WTC11 (cell line): Measurements from ENCODE around the gene POU2F3. TPM values are rescaled to one million over a fixed set of nuclear protein-coding genes. Genes with fewer than 3 reads are reported as not detected.

ENCODE experiments used
- ATAC-seq: fragments of 200-7000 bp; cut with Tn5 transposase; 2 replicates; pipeline ENCODE4 v1.10.0; 2021; ENCODE audit warnings: mild to moderate bottlenecking, moderate library complexity
- CTCF ChIA-PET: fragments of 300-600 bp; sonication (Branson Sonifier 250); formaldehyde crosslinking; loops from one replicate; lab custom pipeline; 2021; ENCODE audit warnings: antibody characterized with exemption; lab: Charles Lee
- POLR2A ChIA-PET: fragments of 350-600 bp; sonication (Branson Sonifier 250); formaldehyde crosslinking; loops from one replicate; lab custom pipeline; 2021; ENCODE audit warnings: antibody characterized with exemption; lab: Charles Lee
- DNase-seq: peaks from one replicate; pipeline ENCODE4 v3.0.0; 2021; ENCODE audit warnings: low spot score
- H3K27ac Mint-ChIP-seq: 2 replicates; pipeline ENCODE4 v1.8.0; 2021; ENCODE audit warnings: mixed read lengths
- H3K27me3 Mint-ChIP-seq: 2 replicates; pipeline ENCODE4 v1.8.0; 2021; ENCODE audit warnings: low read depth, mild to moderate bottlenecking, moderate library complexity, mixed read lengths
- H3K36me3 Mint-ChIP-seq: 2 replicates; pipeline ENCODE4 v1.8.0; 2021; ENCODE audit warnings: mixed read lengths
- H3K4me1 Mint-ChIP-seq: 2 replicates; pipeline ENCODE4 v1.8.0; 2022; ENCODE audit warnings: mixed read lengths
- H3K4me3 Mint-ChIP-seq: 2 replicates; pipeline ENCODE4 v1.8.0; 2021; ENCODE audit warnings: mild to moderate bottlenecking, moderate library complexity, mixed read lengths
- H3K9me3 Mint-ChIP-seq: 2 replicates; pipeline ENCODE4 v1.8.0; 2021; ENCODE audit warnings: mixed read lengths
- ATF2 ChIP-seq: sonication (generic); formaldehyde crosslinking; IDR thresholded peaks from 2 replicates; pipeline ENCODE4 v1.8.1; 2022; ENCODE audit warnings: low read depth, missing genetic modification reagents, borderline replicate concordance
- CTCF ChIP-seq: fragments of 200-600 bp; IDR thresholded peaks from 2 replicates; pipeline ENCODE4 v1.8.0; 2022; ENCODE audit warnings: antibody characterized with exemption
- ELF4 ChIP-seq: sonication (generic); formaldehyde crosslinking; IDR thresholded peaks from 2 replicates; pipeline ENCODE4 v1.8.1; 2022; ENCODE audit warnings: low read depth, mild to moderate bottlenecking, moderate library complexity, missing genetic modification reagents
- ERG ChIP-seq: fragments of 250-450 bp; sonication (Bioruptor Pico); IDR thresholded peaks from 2 replicates; pipeline ENCODE4 v1.8.0; 2021; ENCODE audit warnings: mild to moderate bottlenecking
- FOXK1 ChIP-seq: sonication (generic); formaldehyde crosslinking; IDR thresholded peaks from 2 replicates; pipeline ENCODE4 v1.8.0; 2022; ENCODE audit warnings: mild to moderate bottlenecking, moderate library complexity, missing genetic modification reagents
- GTF2I ChIP-seq: fragments of 250-450 bp; sonication (Bioruptor Pico); conservative IDR thresholded peaks from 2 replicates; pipeline ENCODE4 v1.4.0; 2021; ENCODE audit warnings: mild to moderate bottlenecking
- KAT7 ChIP-seq: sonication (generic); formaldehyde crosslinking; IDR thresholded peaks from 2 replicates; pipeline ENCODE4 v1.8.1; 2023; ENCODE audit warnings: missing genetic modification reagents, mild to moderate bottlenecking, borderline replicate concordance
- MYBL2 ChIP-seq: sonication (generic); formaldehyde crosslinking; IDR thresholded peaks from 2 replicates; pipeline ENCODE4 v1.8.1; 2023; ENCODE audit warnings: mild to moderate bottlenecking, moderate library complexity, missing genetic modification reagents
- NR1H2 ChIP-seq: sonication (generic); formaldehyde crosslinking; IDR thresholded peaks from 2 replicates; pipeline ENCODE4 v1.9.0; 2021; ENCODE audit warnings: mild to moderate bottlenecking, moderate library complexity, missing genetic modification reagents
- SMAD3 ChIP-seq: sonication (generic); formaldehyde crosslinking; IDR thresholded peaks from 2 replicates; pipeline ENCODE4 v1.8.0; 2022; ENCODE audit warnings: missing genetic modification reagents, mild to moderate bottlenecking, borderline replicate concordance
- SMAD4 ChIP-seq: sonication (generic); formaldehyde crosslinking; IDR thresholded peaks from 2 replicates; pipeline ENCODE4 v1.8.0; 2022; ENCODE audit warnings: mild to moderate bottlenecking, missing genetic modification reagents
- USF1 ChIP-seq: sonication (generic); formaldehyde crosslinking; IDR thresholded peaks from 2 replicates; pipeline ENCODE4 v1.8.0; 2022; ENCODE audit warnings: mild to moderate bottlenecking, missing genetic modification reagents
- USF2 ChIP-seq: sonication (generic); formaldehyde crosslinking; IDR thresholded peaks from 2 replicates; pipeline ENCODE4 v1.8.1; 2023; ENCODE audit warnings: mild to moderate bottlenecking, missing genetic modification reagents, moderate library complexity
- ZBTB21 ChIP-seq: sonication (generic); formaldehyde crosslinking; IDR thresholded peaks from 2 replicates; pipeline ENCODE4 v1.8.1; 2023; ENCODE audit warnings: mild to moderate bottlenecking, missing genetic modification reagents, borderline replicate concordance
- ZNF219 ChIP-seq: sonication (generic); formaldehyde crosslinking; IDR thresholded peaks from 2 replicates; pipeline ENCODE4 v1.8.0; 2023; ENCODE audit warnings: missing genetic modification reagents, mild to moderate bottlenecking, borderline replicate concordance
- ZNF263 ChIP-seq: sonication (generic); formaldehyde crosslinking; IDR thresholded peaks from 2 replicates; pipeline ENCODE4 v1.8.1; 2022; ENCODE audit warnings: low read depth, mild to moderate bottlenecking, moderate library complexity, missing genetic modification reagents
- ZNF281 ChIP-seq: sonication (generic); formaldehyde crosslinking; IDR thresholded peaks from 2 replicates; pipeline ENCODE4 v1.8.0; 2023; ENCODE audit warnings: mild to moderate bottlenecking, missing genetic modification reagents
- ZNF512 ChIP-seq: sonication (generic); formaldehyde crosslinking; IDR thresholded peaks from 2 replicates; pipeline ENCODE4 v1.8.1; 2022; ENCODE audit warnings: missing genetic modification reagents, borderline replicate concordance
- total RNA-seq: library from RNA; stranded (reverse); gene quantifications from 3 replicates; pipeline ENCODE4 v1.2.3, GENCODE V29; 2021

The POU2F3 gene
- total RNA-seq, 1 experiment from 2014 or later = 0.61 TPM

- no peak for TF ChIP-seq USF2 (CRISPR knock-in tag)
These were observed 96.9 kb downstream of the POU2F3 start (continued) for GRCh38 chr11:120336641-120337354.

GRCh38 chr11:120337355-120338106 is 97.6 kb downstream of the POU2F3 start:
- Mint-ChIP-seq H3K27ac (peak overlapping the region; percentile 89), H3K9me3 (no peaks in the 10 kb centered on the region)

GRCh38 chr11:120338107-120338933 is 98.4 kb downstream of the POU2F3 start:
- ChIA-PET CTCF (interaction anchor here (0.8 to 1.5 kb wide), 5 partner anchors 13 to 347 kb away, joined by 3 to 6 read pairs (median 3); partner anchors contain the start of gene TLCD5), POLR2A (interaction anchor here (1.3 kb wide), 1 partner anchor 102 kb away, joined by 3 read pairs; no protein-coding TSS in a partner anchor)
- Mint-ChIP-seq H3K4me3 (peak overlapping the region; percentile 99), H3K27ac (no peak overlapping the region), H3K9me3 (no peaks in the 10 kb centered on the region), H3K27me3 (no peaks in the 10 kb centered on the region), H3K36me3 (no peaks in the 10 kb centered on the region), H3K4me1 (peaks cover 40% of the 10 kb centered on the region)
- ATAC-seq = no peak
- DNase-seq = no peak
- TF ChIP-seq ZNF512 (CRISPR knock-in tag) (no peak), CTCF (no peak), ELF4 (CRISPR knock-in tag) (no peak), ZNF263 (CRISPR knock-in tag) (no peak), SMAD4 (CRISPR knock-in tag) (no peak), USF1 (CRISPR knock-in tag) (no peak), ZBTB21 (CRISPR knock-in tag) (no peak), ERG (no peak), ZNF281 (CRISPR knock-in tag) (no peak), NR1H2 (no peak), ATF2 (no peak), GTF2I (CRISPR knock-in tag) (no peak), ZNF219 (CRISPR knock-in tag) (no peak)

More at GRCh38 chr11:120337355-120338106, 97.6 kb downstream of the POU2F3 start:
- POLR2A ChIA-PET = interaction anchor here (1.3 to 1.4 kb wide), 2 partner anchors 13 to 101 kb away, joined by 3 to 4 read pairs; partner anchors contain the start of gene TLCD5
- Mint-ChIP-seq H3K4me1 (peaks cover 39% of the 10 kb centered on the region), H3K27me3 (no peaks in the 10 kb centered on the region), H3K4me3 (peak overlapping the region; percentile 99), H3K36me3 (no peaks in the 10 kb centered on the region)
- CTCF ChIA-PET = interaction anchor here (0.6 to 3.6 kb wide), 9 partner anchors 12 to 608 kb away, joined by 3 to 26 read pairs (median 4); partner anchors contain the start of gene TLCD5
- DNase-seq (no peak), ATAC-seq (no peak)
- TF ChIP-seq SMAD3 (CRISPR knock-in tag) (no peak), MYBL2 (no peak), FOXK1 (CRISPR knock-in tag) (no peak), KAT7 (CRISPR knock-in tag) (no peak)
